ENCODE measurements around the gene SLC10A6. TPM values are rescaled to one million over a fixed set of nuclear protein-coding genes. Genes with fewer than 3 reads are reported as not detected.

Gene SLC10A6
- total RNA-seq, 1 experiment from 2014 or later: not detected

DNA sequence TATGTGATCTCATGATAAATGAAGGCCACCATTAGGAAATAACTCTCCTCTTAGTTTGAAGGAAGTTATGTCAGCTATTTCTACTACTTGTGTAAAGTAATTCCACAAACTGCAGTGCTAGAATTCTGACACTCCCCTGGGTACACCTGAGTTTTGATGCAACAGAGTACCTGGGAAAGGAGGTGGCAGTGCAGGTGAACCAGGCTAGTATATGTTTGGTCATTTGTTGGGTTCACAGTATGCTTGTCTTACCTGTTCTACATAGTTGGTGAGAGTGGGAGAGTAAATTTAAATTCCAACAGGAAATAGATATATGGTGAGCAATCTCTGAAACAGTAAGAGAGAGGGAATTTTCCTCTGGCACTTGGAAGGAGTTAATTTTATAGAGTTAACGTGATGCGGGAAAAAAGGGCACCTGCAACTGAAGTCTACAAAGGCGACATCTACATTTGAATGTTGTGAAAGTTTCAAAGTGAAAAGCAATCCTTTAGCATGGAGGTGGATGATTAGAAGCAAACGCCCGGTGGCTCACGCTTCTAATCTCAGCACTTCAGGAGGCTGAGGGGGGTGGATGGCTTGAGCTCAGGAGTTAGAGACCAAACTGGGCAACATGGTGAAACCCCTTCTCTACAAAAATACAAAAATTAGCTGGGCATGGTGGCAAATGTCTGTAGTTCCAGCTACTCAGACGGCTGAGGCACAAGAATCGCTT lies 8.3 kb upstream of the SLC10A6 start:
- no TSS peak for BruUV-seq (replicated peaks)
- ATAC-seq (no peak), DNase-seq (ENCODE audit: low read depth, low spot score) (no peak)
- no peaks in the 10 kb centered on the region for H3K27me3 ChIP-seq (ENCODE audit: control insufficient read depth, insufficient read depth, low read length)
- no peaks in the 10 kb centered on the region for H3K36me3 ChIP-seq (ENCODE audit: control insufficient read depth, insufficient read depth, low read length)
- ChIA-PET CTCF (interaction anchor here (0.7 kb wide), 1 partner anchor 963 kb away, joined by 5 read pairs; no protein-coding TSS in a partner anchor), POLR2A (no interaction called here)
- no peaks in the 10 kb centered on the region for H3K4me1 ChIP-seq (ENCODE audit: control insufficient read depth, insufficient read depth, low read length)
- no peaks in the 10 kb centered on the region for H3K9me3 ChIP-seq (ENCODE audit: control insufficient read depth, insufficient read depth, low read depth, low read length)
- no peak overlapping the region for H3K27ac ChIP-seq (ENCODE audit: low read length)
- no peak overlapping the region for H3K4me3 ChIP-seq (ENCODE audit: low read depth in 2 of 2, low read length in 2 of 2)
- intact Hi-C loops (cut with micrococcal nuclease; ENCODE audit: unreplicated experiment) (no loop called here), in situ Hi-C loops (cut with HindIII; ENCODE audit: low pct_unique_long_range_greater_than_20kb, low sequenced_read_pairs) (no loop called here)
- no peak for TF ChIP-seq TCF7L2 (IDR thresholded peaks at IDR 0.05; ENCODE audit: low read depth, low read length)
- TF ChIP-seq POLR2AphosphoS5 (IDR thresholded peaks at IDR 0.05; ENCODE audit: low read depth, low read length): no peak
- no peak for TF ChIP-seq CTCF (IDR thresholded peaks at IDR 0.05)
- no peak for TF ChIP-seq SIN3A (IDR thresholded peaks at IDR 0.05; ENCODE audit: borderline replicate concordance, insufficient read depth, low read depth, low read length)
- TF ChIP-seq, protein P1, sequence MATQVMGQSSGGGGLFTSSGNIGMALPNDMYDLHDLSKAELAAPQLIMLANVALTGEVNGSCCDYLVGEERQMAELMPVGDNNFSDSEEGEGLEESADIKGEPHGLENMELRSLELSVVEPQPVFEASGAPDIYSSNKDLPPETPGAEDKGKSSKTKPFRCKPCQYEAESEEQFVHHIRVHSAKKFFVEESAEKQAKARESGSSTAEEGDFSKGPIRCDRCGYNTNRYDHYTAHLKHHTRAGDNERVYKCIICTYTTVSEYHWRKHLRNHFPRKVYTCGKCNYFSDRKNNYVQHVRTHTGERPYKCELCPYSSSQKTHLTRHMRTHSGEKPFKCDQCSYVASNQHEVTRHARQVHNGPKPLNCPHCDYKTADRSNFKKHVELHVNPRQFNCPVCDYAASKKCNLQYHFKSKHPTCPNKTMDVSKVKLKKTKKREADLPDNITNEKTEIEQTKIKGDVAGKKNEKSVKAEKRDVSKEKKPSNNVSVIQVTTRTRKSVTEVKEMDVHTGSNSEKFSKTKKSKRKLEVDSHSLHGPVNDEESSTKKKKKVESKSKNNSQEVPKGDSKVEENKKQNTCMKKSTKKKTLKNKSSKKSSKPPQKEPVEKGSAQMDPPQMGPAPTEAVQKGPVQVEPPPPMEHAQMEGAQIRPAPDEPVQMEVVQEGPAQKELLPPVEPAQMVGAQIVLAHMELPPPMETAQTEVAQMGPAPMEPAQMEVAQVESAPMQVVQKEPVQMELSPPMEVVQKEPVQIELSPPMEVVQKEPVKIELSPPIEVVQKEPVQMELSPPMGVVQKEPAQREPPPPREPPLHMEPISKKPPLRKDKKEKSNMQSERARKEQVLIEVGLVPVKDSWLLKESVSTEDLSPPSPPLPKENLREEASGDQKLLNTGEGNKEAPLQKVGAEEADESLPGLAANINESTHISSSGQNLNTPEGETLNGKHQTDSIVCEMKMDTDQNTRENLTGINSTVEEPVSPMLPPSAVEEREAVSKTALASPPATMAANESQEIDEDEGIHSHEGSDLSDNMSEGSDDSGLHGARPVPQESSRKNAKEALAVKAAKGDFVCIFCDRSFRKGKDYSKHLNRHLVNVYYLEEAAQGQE (IDR thresholded peaks at IDR 0.05; ENCODE audit: insufficient read depth in 1 of 2, low read depth in 2 of 2, low read length in 1 of 2): no peak

- Histone ChIP-seq H3K36me3 (ENCODE audit: control insufficient read depth, insufficient read depth, low read length) (no peaks in the 10 kb centered on the region), H3K4me1 (ENCODE audit: control insufficient read depth, insufficient read depth, low read length) (no peaks in the 10 kb centered on the region), H3K27me3 (ENCODE audit: control insufficient read depth, insufficient read depth, low read length) (no peaks in the 10 kb centered on the region), H3K9me3 (ENCODE audit: control insufficient read depth, insufficient read depth, low read depth, low read length) (no peaks in the 10 kb centered on the region), H3K4me3 (ENCODE audit: low read depth in 2 of 2, low read length in 2 of 2) (no peak overlapping the region), H3K27ac (ENCODE audit: low read length) (no peak overlapping the region)
- in situ Hi-C loops (cut with HindIII; ENCODE audit: low pct_unique_long_range_greater_than_20kb, low sequenced_read_pairs) (no loop called here), intact Hi-C loops (cut with micrococcal nuclease; ENCODE audit: unreplicated experiment) (no loop called here)
- ChIA-PET POLR2A (no interaction called here), CTCF (interaction anchor here (0.7 kb wide), 1 partner anchor 963 kb away, joined by 5 read pairs; no protein-coding TSS in a partner anchor)
- TF ChIP-seq SIN3A (IDR thresholded peaks at IDR 0.05; ENCODE audit: borderline replicate concordance, insufficient read depth, low read depth, low read length): no peak
- TF ChIP-seq, protein P1 (IDR thresholded peaks at IDR 0.05; ENCODE audit: insufficient read depth in 1 of 2, low read depth in 2 of 2, low read length in 1 of 2): no peak
- no peak for TF ChIP-seq CTCF (IDR thresholded peaks at IDR 0.05)
- no peak for TF ChIP-seq TCF7L2 (IDR thresholded peaks at IDR 0.05; ENCODE audit: low read depth, low read length)
- no peak for TF ChIP-seq POLR2AphosphoS5 (IDR thresholded peaks at IDR 0.05; ENCODE audit: low read depth, low read length)
- ATAC-seq: no peak
- DNase-seq (ENCODE audit: low read depth, low spot score): no peak
- BruUV-seq (replicated peaks): no TSS peak
These were observed 7.7 kb upstream of the SLC10A6 start for GRCh38 chr4:86856896-86857295.
